ENCODE results near the gene TFRC.
"Not testable (repeated sequence)": the region's sequence is repeated elsewhere in the genome, so short reads cannot be mapped to it uniquely, and the experiment has no call there.

TFRC gene

GRCh38 chr3:196004359-196005052 is 77.4 kb downstream of the TFRC start:
- DNase-seq (ENCODE audit: low read depth) = not testable (repeated sequence)

DNA sequence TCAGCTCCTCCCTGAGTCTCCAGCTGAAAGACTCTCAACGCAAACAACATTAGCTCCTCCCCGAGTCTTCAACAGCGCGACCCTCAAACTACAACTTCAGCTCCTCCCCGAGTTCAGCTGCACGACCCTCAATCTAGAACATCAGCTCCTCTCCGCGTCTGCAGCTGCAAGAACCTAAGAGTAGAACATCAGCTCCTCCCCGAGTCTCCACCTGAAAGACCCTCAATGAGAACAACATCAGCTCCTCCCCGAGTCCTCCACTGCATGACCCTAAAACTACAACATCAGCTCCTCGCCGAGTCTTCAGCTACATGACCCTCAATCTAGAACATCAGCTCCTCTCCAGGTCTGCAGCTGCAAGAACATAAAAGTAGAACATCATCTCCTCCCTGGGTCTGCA is 78.3 kb downstream of the TFRC start:
- DNase-seq (ENCODE audit: low read depth) = no peak

DNA sequence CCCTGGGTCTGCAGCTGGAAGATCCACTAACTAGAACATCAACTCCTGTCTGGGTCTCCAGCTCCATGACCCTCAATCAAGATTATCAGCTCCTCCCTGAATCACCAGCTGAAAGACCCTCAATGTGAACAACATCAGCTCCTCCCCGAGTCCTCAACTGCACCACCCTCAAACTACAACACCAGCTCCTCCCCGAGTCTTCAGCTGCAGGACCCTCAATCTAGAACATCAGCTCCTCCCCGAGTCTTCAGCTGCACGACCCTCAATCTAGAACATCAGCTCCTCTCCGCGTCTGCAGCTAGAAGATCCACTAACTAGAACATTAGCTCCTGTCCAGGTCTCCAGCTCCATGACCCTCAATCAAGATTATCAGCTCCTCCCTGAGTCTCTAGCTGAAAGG is 79.2 kb downstream of the TFRC start:
- DNase-seq (ENCODE audit: low read depth) = not testable (repeated sequence)

DNA sequence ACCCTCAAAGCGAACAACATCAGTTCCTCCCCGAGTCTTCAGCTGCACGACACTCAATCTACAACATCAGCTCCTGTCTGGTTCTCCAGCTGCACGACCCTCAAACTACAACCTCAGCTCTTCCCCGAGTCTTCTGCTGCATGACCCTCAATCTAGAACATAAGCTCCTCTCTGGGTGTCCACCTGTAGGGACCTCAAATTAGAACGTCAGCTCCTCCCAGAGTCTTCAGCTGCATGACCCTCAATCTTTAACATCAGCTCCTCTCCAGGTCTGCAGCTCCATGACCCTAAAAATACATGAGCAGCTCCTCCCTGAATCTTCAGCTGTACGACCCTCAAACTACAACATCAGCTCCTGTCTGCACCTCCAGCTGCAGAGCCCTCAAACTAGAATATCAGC is 80.7 kb downstream of the TFRC start:
- not testable (repeated sequence) for DNase-seq (ENCODE audit: low read depth)

GRCh38 chr3:196000360-196000950 is 81.4 kb downstream of the TFRC start:
- DNase-seq (ENCODE audit: low read depth) = not testable (repeated sequence)

GRCh38 chr3:195999896-196000295 is 82.0 kb downstream of the TFRC start:
- DNase-seq (ENCODE audit: low read depth) = no peak
